Measurements from ENCODE around the gene CLEC16A.

Gene CLEC16A

GRCh38 chr16:10945065-10945787, 862 bp downstream of the CLEC16A start:
- POLR2A ChIA-PET (ENCODE audit: low non-redundant PET): no interaction called here
- TF ChIP-seq CTCF (conservative IDR thresholded peaks at IDR 0.05; ENCODE audit: low read depth): no peak
- peak overlapping the region; percentile 63 for H3K27ac ChIP-seq
- no peak for DNase-seq (ENCODE audit: low spot score)
- CTCF ChIA-PET: interaction anchor here (2.0 kb wide), 1 partner anchor 19 kb away, joined by 7 read pairs; no protein-coding TSS in a partner anchor

- peak overlapping the region; percentile 35; the same call in 1 of the 2 replicates for H3K27ac ChIP-seq
- no peak for TF ChIP-seq CTCF (conservative IDR thresholded peaks at IDR 0.05; ENCODE audit: low read depth)
Measured at GRCh38 chr16:10946308-10946707, 1.9 kb downstream of the CLEC16A start.

GRCh38 chr16:10947211-10947787, 2.9 kb downstream of the CLEC16A start:
- H3K27ac ChIP-seq: no peak overlapping the region
- ChIA-PET POLR2A (ENCODE audit: low non-redundant PET) (no interaction called here), CTCF (no interaction called here)
- TF ChIP-seq CTCF (conservative IDR thresholded peaks at IDR 0.05; ENCODE audit: low read depth): no peak
- DNase-seq (ENCODE audit: low spot score): no peak

More at GRCh38 chr16:10946308-10946707, 1.9 kb downstream of the CLEC16A start:
- CTCF ChIA-PET: interaction anchor here (0.6 to 0.8 kb wide), 3 partner anchors 17 to 852 kb away, joined by 3 to 4 read pairs (median 3); no protein-coding TSS in a partner anchor
- peak; percentile 70 for DNase-seq (ENCODE audit: low spot score)
- POLR2A ChIA-PET (ENCODE audit: low non-redundant PET): no interaction called here

GRCh38 chr16:10949424-10949970, 5.1 kb downstream of the CLEC16A start:
- TF ChIP-seq CTCF (conservative IDR thresholded peaks at IDR 0.05; ENCODE audit: low read depth): no peak
- CTCF ChIA-PET: interaction anchor here (0.5 to 2.4 kb wide), 5 partner anchors 9 to 385 kb away, joined by 3 to 10 read pairs (median 6); no protein-coding TSS in a partner anchor
- no peak for DNase-seq (ENCODE audit: low spot score)
- POLR2A ChIA-PET (ENCODE audit: low non-redundant PET): no interaction called here
- H3K27ac ChIP-seq: peak overlapping the region; percentile 5; the same call in 1 of the 2 replicates

GRCh38 chr16:10950393-10950792, 6.0 kb downstream of the CLEC16A start:
- H3K27ac ChIP-seq: no peak overlapping the region
- DNase-seq (ENCODE audit: low spot score): peak; percentile 36

More at GRCh38 chr16:10950393-10950792, 6.0 kb downstream of the CLEC16A start:
- ChIA-PET POLR2A (ENCODE audit: low non-redundant PET) (no interaction called here), CTCF (interaction anchor here (0.5 to 2.4 kb wide), 4 partner anchors 8 to 385 kb away, joined by 3 to 10 read pairs (median 8); no protein-coding TSS in a partner anchor)
- no peak for TF ChIP-seq CTCF (conservative IDR thresholded peaks at IDR 0.05; ENCODE audit: low read depth)

Data from RWPE1 (cell line).